IMR-90 (cell line): Measurements from ENCODE around the gene FGD3. TPM values are rescaled to one million over a fixed set of nuclear protein-coding genes. Genes with fewer than 3 reads are reported as not detected.
"Not testable (repeated sequence)": the region's sequence is repeated elsewhere in the genome, so short reads cannot be mapped to it uniquely, and the experiment has no call there.

Experiments used
- ATAC-seq: fragments of 200-7000 bp; cut with Tn5 transposase; 2 replicates; pipeline ENCODE4 v1.9.1; 2020; ENCODE audit warnings: low read depth, mild to moderate bottlenecking, moderate library complexity
- BruUV-seq: library from RNA; stranded (reverse); fragments of 400-500 nt; replicated peaks from 2 replicates; lab custom pipeline; 2021; lab: Mats Ljungman, UMichigan
- CTCF ChIA-PET: fragments of 300-600 bp; formaldehyde crosslinking; extraction: SDS; loops from one replicate; lab custom pipeline; 2021; ENCODE audit warnings: antibody characterized with exemption; lab: Yijun Ruan, JAX
- POLR2A ChIA-PET: fragments of 300-600 bp; sonication (Branson Sonifier 250); formaldehyde crosslinking; loops from one replicate; lab custom pipeline; 2022; ENCODE audit warnings: antibody characterized with exemption; ENCODE audit not compliant: unreplicated experiment; lab: Charles Lee
- DNase-seq: peaks from one replicate; pipeline ENCODE4 v3.0.0; 2013
- H2AFZ ChIP-seq: replicated peaks from 2 replicates; pipeline ENCODE3; 2013; ENCODE audit warnings: low read length, mild to moderate bottlenecking; ENCODE audit not compliant: poor library complexity
- H2AK5ac ChIP-seq: 2 replicates; pipeline ENCODE4 v1.6.1; 2013; ENCODE audit warnings: low read depth, low read length, inconsistent platforms
- H2AK9ac ChIP-seq: replicated peaks from 2 replicates; pipeline ENCODE3; 2013; ENCODE audit warnings: mild to moderate bottlenecking, low read depth, low read length, moderate library complexity; ENCODE audit not compliant: poor library complexity
- H2BK120ac ChIP-seq: 2 replicates; pipeline ENCODE4 v1.6.1; 2013; ENCODE audit warnings: low read depth, low read length, inconsistent platforms
- H2BK15ac ChIP-seq: 3 replicates; pipeline ENCODE4 v1.6.1; 2013; ENCODE audit warnings: low read depth, low read length, inconsistent platforms
- H2BK20ac ChIP-seq: 2 replicates; pipeline ENCODE4 v1.6.1; 2013; ENCODE audit warnings: low read depth, mild to moderate bottlenecking, inconsistent platforms, low read length, moderate library complexity
- H2BK5ac ChIP-seq: 2 replicates; pipeline ENCODE4 v1.6.1; 2013; ENCODE audit warnings: mild to moderate bottlenecking, low read depth, low read length, inconsistent platforms; ENCODE audit not compliant: poor library complexity, severe bottlenecking
- H3K14ac ChIP-seq: replicated peaks from 2 replicates; pipeline ENCODE4 v1.6.1; 2013; ENCODE audit warnings: low read depth, low read length, inconsistent platforms
- H3K18ac ChIP-seq: 2 replicates; pipeline ENCODE4 v1.6.1; 2013; ENCODE audit warnings: low read depth, low read length, control low read depth
- H3K23ac ChIP-seq: 2 replicates; pipeline ENCODE4 v1.6.1; 2013; ENCODE audit warnings: low read depth, low read length, inconsistent platforms
- H3K27ac ChIP-seq: 2 replicates; pipeline ENCODE4 v1.5.1; 2013; ENCODE audit warnings: mild to moderate bottlenecking, control low read depth, low read length; ENCODE audit not compliant: insufficient read depth
- H3K27me3 ChIP-seq: 2 replicates; pipeline ENCODE4 v1.6.1; 2013; ENCODE audit warnings: low read length; ENCODE audit not compliant: control insufficient read depth, insufficient read depth
- H3K36me3 ChIP-seq: 2 replicates; pipeline ENCODE4 v1.6.1; 2013; ENCODE audit warnings: low read length, mixed read lengths; ENCODE audit not compliant: control insufficient read depth, insufficient read depth
- H3K4ac ChIP-seq: 2 replicates; pipeline ENCODE4 v1.6.1; 2013; ENCODE audit warnings: low read depth, low read length, inconsistent platforms
- H3K4me1 ChIP-seq: 2 replicates; pipeline ENCODE4 v1.6.1; 2013; ENCODE audit warnings: low read length, mixed read lengths; ENCODE audit not compliant: control insufficient read depth, insufficient read depth
- H3K4me2 ChIP-seq: 2 replicates; pipeline ENCODE4 v1.6.1; 2013; ENCODE audit warnings: low read depth, mild to moderate bottlenecking, control low read depth, low read length, moderate library complexity
- H3K4me3 ChIP-seq: 2 replicates; pipeline ENCODE4 v1.5.1; 2013; ENCODE audit warnings: low read depth, mild to moderate bottlenecking, control low read depth, low read length, moderate library complexity; ENCODE audit not compliant: insufficient read depth
- H3K56ac ChIP-seq: 2 replicates; pipeline ENCODE4 v1.6.1; 2013; ENCODE audit warnings: low read length, inconsistent platforms; ENCODE audit not compliant: insufficient read depth; ENCODE audit errors: extremely low read depth
- H3K79me1 ChIP-seq, 2 experiments: 2 replicates each; pipeline ENCODE4 v1.6.1; 2013; ENCODE audit warnings: low read length in 2 of 2, inconsistent platforms in 1 of 2, low read depth in 1 of 2
- H3K9ac ChIP-seq: 2 replicates; pipeline ENCODE4 v1.6.1; 2013; ENCODE audit warnings: low read depth, low read length, control low read depth
- H3K9me1 ChIP-seq: 2 replicates; pipeline ENCODE4 v1.6.1; 2013; ENCODE audit warnings: low read length, inconsistent platforms; ENCODE audit not compliant: insufficient read depth
- H3K9me3 ChIP-seq: 2 replicates; pipeline ENCODE4 v1.6.1; 2013; ENCODE audit warnings: low read length; ENCODE audit not compliant: control insufficient read depth, insufficient read depth
- H4K20me1 ChIP-seq: 2 replicates; pipeline ENCODE4 v1.6.1; 2013; ENCODE audit warnings: low read length, inconsistent platforms; ENCODE audit not compliant: insufficient read depth
- H4K5ac ChIP-seq: 2 replicates; pipeline ENCODE4 v1.6.1; 2013; ENCODE audit warnings: mild to moderate bottlenecking, low read depth, low read length, control low read depth
- H4K8ac ChIP-seq, 2 experiments: 2 replicates each; pipeline ENCODE4 v1.6.1; 2013; ENCODE audit warnings: low read depth in 2 of 2, low read length in 2 of 2, control low read depth in 1 of 2, inconsistent platforms in 1 of 2
- H4K91ac ChIP-seq: 2 replicates; pipeline ENCODE4 v1.6.1; 2013; ENCODE audit warnings: low read depth, low read length, inconsistent platforms; ENCODE audit not compliant: insufficient read depth
- CHD1 ChIP-seq: IDR thresholded peaks from 2 replicates; pipeline ENCODE4 v1.6.1; 2012; ENCODE audit warnings: low read depth, low read length, improper control_type of control experiment
- SMC3 ChIP-seq: fragments of 150-350 bp; IDR thresholded peaks from 2 replicates; pipeline ENCODE4 v1.6.1; 2016; ENCODE audit warnings: low read depth, mild to moderate bottlenecking, antibody characterized with exemption, low read length, moderate library complexity
- WGBS, 2 experiments: methylation state at CpG; one replicate each; pipeline versions ENCODE4 v1.1.5 to v1.1.7; 2013; ENCODE audit warnings: missing lambda C conversion rate in 2 of 2; ENCODE audit not compliant: insufficient read length in 1 of 2; ENCODE audit errors: extremely low coverage in 2 of 2; 5-methylcytosine and 5-hydroxymethylcytosine counted together
- dilution Hi-C: fragments of 300-500 bp; cut with HindIII; formaldehyde crosslinking; loops from one replicate; pipeline ENCODE4 v1.14.3; 2018; ENCODE audit warnings: low sequenced_read_pairs; ENCODE audit not compliant: unreplicated experiment
- in situ Hi-C: fragments of 300-500 bp; cut with MboI; formaldehyde crosslinking; loops from 3 replicates; pipeline ENCODE4 v1.14.3; 2019; ENCODE audit warnings: low sequenced_read_pairs, inconsistent platforms, mixed read lengths
- intact Hi-C: fragments of 100-400 bp; cut with micrococcal nuclease; formaldehyde crosslinking; loops from 2 replicates; pipeline ENCODE4 v1.10.0; 2022
- polyA plus RNA-seq, 3 experiments: library from polyadenylated mRNA; depleted of rRNA; stranded (reverse); fragments of >200 nt; gene quantifications; 2 replicates each; pipeline ENCODE4 v1.2.3, GENCODE V29; 2012; ENCODE audit warnings: low replicate concordance in 1 of 3
- total RNA-seq: library from RNA; depleted of rRNA; stranded (reverse); fragments of >200 nt; gene quantifications from 2 replicates; pipeline ENCODE4 v1.2.3, GENCODE V29; 2012
- TF ChIP-seq, protein P1 (sequence below): conservative IDR thresholded peaks from 2 replicates; pipeline ENCODE4 v1.5.1; 2012; ENCODE audit warnings: mild to moderate bottlenecking, low read depth, low read length, improper control_type of control experiment

Gene FGD3
- total and polyA plus RNA-seq, 2 of the 4 experiments (the other 2 are of a cell fraction), result not detected

DNA sequence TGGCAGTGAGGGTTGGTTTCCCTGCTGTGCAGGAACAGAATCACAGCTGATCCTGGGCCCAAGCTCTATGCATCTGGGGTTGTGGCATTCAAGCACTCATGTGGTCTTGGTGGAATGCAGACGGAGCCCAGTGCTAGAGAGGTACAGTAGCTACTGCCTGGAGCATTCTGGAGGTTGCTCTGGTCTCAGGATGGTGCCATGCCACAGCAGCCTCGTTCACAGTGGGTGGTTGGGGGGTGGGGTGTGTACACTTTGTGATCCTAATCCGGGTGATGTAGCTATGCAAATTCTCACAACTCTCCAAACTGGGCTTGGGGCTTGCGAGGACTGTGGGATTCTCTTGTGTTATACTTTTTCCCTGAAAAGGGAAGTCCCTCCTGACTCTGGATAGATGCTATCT lies 45.2 kb downstream of the FGD3 start:
- Histone ChIP-seq H4K5ac (no peak overlapping the region), H3K9me3 (no peaks in the 10 kb centered on the region), H3K4me2 (no peak overlapping the region), H3K79me1 (no peaks in the 10 kb centered on the region), H2BK120ac (no peak overlapping the region), H3K4me1 (no peaks in the 10 kb centered on the region), H3K18ac (no peak overlapping the region), H2BK5ac (no peak overlapping the region), H4K8ac (no peak overlapping the region), H3K27ac (no peak overlapping the region), H3K9ac (no peak overlapping the region), H3K27me3 (no peaks in the 10 kb centered on the region), H2BK15ac (no peak overlapping the region), H3K56ac (no peak overlapping the region), H2BK20ac (no peak overlapping the region), H3K36me3 (no peaks in the 10 kb centered on the region), H3K14ac (no peak overlapping the region), H3K4ac (no peak overlapping the region), H3K23ac (no peak overlapping the region), H2AK9ac (no peak overlapping the region), H4K91ac (no peak overlapping the region), H3K4me3 (no peak overlapping the region), H2AFZ (no peak overlapping the region), H3K9me1 (no peaks in the 10 kb centered on the region), H2AK5ac (no peak overlapping the region), H4K20me1 (no peaks in the 10 kb centered on the region)
- ChIA-PET CTCF (no interaction called here), POLR2A (no interaction called here)
- dilution Hi-C loops (no loop called here), intact Hi-C loops (no loop called here), in situ Hi-C loops (no loop called here)
- WGBS, 2 experiments, result no CpG with 5 or more reads among the region's 4 CpGs
- TF ChIP-seq SMC3 (no peak), CHD1 (no peak)
- TF ChIP-seq, protein P1, sequence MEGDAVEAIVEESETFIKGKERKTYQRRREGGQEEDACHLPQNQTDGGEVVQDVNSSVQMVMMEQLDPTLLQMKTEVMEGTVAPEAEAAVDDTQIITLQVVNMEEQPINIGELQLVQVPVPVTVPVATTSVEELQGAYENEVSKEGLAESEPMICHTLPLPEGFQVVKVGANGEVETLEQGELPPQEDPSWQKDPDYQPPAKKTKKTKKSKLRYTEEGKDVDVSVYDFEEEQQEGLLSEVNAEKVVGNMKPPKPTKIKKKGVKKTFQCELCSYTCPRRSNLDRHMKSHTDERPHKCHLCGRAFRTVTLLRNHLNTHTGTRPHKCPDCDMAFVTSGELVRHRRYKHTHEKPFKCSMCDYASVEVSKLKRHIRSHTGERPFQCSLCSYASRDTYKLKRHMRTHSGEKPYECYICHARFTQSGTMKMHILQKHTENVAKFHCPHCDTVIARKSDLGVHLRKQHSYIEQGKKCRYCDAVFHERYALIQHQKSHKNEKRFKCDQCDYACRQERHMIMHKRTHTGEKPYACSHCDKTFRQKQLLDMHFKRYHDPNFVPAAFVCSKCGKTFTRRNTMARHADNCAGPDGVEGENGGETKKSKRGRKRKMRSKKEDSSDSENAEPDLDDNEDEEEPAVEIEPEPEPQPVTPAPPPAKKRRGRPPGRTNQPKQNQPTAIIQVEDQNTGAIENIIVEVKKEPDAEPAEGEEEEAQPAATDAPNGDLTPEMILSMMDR, result no peak
- BruUV-seq, result no TSS peak
- ATAC-seq (no peak), DNase-seq (no peak)

DNA sequence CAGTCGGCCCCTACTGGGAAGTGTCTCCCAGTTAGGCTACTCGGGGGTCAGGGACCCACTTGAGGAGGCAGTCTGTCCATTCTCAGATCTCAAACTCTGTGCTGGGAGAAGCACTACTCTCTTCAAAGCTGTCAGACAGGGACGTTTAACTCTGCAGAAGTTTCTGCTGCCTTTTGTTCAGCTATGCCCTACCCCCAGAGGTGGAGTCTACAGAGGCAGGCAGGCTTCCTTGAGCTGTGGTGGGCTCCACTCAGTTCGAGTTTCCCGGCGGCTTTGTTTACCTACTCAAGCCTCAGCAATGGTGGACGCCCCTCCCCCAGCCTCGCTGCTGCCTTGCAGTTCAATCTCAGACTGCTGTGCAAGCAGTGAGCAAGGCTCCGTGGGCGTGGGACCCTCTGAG lies 51.5 kb downstream of the FGD3 start:
- ATAC-seq, H2BK15ac ChIP-seq, H3K36me3 ChIP-seq, H3K14ac ChIP-seq, H4K91ac ChIP-seq, H3K27me3 ChIP-seq, H3K9me3 ChIP-seq, H2BK120ac ChIP-seq, H4K20me1 ChIP-seq, H4K8ac ChIP-seq, dilution Hi-C loops, H2AK9ac ChIP-seq, intact Hi-C loops, BruUV-seq, DNase-seq, H3K4me3 ChIP-seq, H2AFZ ChIP-seq, H3K4ac ChIP-seq, in situ Hi-C loops, H3K9me1 ChIP-seq, H3K9ac ChIP-seq, H2BK5ac ChIP-seq, H3K18ac ChIP-seq, H2BK20ac ChIP-seq, H2AK5ac ChIP-seq, CTCF ChIA-PET, H3K23ac ChIP-seq, H3K79me1 ChIP-seq, H3K4me2 ChIP-seq, H3K4me1 ChIP-seq, H3K27ac ChIP-seq, H4K5ac ChIP-seq, H3K56ac ChIP-seq: not testable (repeated sequence)
- WGBS, 2 experiments, result 71% methylated on average over 5 of the region's 10 CpGs; no CpG with 5 or more reads in 1 of the 2 experiments
- POLR2A ChIA-PET, result interaction anchor here (0.6 kb wide), 1 partner anchor 63 kb away, joined by 4 read pairs; no protein-coding TSS in a partner anchor
